Measurements from ENCODE around the gene ZNHIT3.
"Not testable (repeated sequence)": the region's sequence is repeated elsewhere in the genome, so short reads cannot be mapped to it uniquely, and the experiment has no call there.

The ZNHIT3 gene

DNA sequence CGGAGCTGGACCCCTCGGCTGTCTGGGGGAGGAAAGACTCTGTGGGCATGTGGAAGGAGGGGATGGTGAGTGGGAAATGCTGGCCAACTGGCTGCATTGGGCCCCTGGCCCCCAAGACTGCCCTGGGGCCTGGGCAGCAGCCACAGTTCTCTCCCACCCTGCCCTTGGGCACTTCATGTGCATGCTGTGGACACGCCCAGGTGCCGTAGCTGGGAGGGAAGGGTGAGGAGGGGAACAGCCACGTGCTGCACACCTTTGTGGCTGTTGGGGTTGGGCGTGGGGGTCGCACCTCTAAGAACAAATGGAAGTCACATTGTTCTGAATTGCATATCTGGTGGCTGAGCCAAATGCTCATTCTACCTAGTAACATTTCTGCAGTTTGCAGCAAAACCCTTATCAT lies 11.9 kb upstream of the ZNHIT3 start:
- DNase-seq (ENCODE audit: extremely low spot score), result no peak
- ChIA-PET CTCF (no interaction called here), POLR2A (interaction anchor here (3.2 kb wide), 1 partner anchor 11 kb away, joined by 16 read pairs; the partner anchor contains the start of gene ZNHIT3)
- TF ChIP-seq SP1 (IDR thresholded peaks at IDR 0.05), result no peak
- no peak for TF ChIP-seq BHLHE40 (IDR thresholded peaks at IDR 0.05; ENCODE audit: borderline replicate concordance)
- TF ChIP-seq FOXK2 (IDR thresholded peaks at IDR 0.05), result no peak
- no peak for TF ChIP-seq NFRKB (IDR thresholded peaks at IDR 0.05)
- no peak for TF ChIP-seq FOXM1 (IDR thresholded peaks at IDR 0.05; ENCODE audit: borderline replicate concordance)
- no peak for TF ChIP-seq FOXA1 (IDR thresholded peaks at IDR 0.05)
- no peak for TF ChIP-seq L3MBTL2 (conservative IDR thresholded peaks at IDR 0.05)
- no peak for TF ChIP-seq ELF4 (IDR thresholded peaks at IDR 0.05)
- TF ChIP-seq, protein P1, sequence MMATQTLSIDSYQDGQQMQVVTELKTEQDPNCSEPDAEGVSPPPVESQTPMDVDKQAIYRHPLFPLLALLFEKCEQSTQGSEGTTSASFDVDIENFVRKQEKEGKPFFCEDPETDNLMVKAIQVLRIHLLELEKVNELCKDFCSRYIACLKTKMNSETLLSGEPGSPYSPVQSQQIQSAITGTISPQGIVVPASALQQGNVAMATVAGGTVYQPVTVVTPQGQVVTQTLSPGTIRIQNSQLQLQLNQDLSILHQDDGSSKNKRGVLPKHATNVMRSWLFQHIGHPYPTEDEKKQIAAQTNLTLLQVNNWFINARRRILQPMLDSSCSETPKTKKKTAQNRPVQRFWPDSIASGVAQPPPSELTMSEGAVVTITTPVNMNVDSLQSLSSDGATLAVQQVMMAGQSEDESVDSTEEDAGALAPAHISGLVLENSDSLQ (IDR thresholded peaks at IDR 0.05), result no peak
- no peak for TF ChIP-seq HDGF (IDR thresholded peaks at IDR 0.05; ENCODE audit: borderline replicate concordance)
- no peak for TF ChIP-seq CTBP1 (IDR thresholded peaks at IDR 0.05; ENCODE audit: borderline replicate concordance)
- TF ChIP-seq ARNT (IDR thresholded peaks at IDR 0.05), result no peak
- no peak for TF ChIP-seq LEF1 (IDR thresholded peaks at IDR 0.05; ENCODE audit: borderline replicate concordance)
- TF ChIP-seq ZNF384 (IDR thresholded peaks at IDR 0.05), result no peak
- no peak for TF ChIP-seq SUZ12 (IDR thresholded peaks at IDR 0.05)
- TF ChIP-seq TARDBP (IDR thresholded peaks at IDR 0.05), result no peak

DNA sequence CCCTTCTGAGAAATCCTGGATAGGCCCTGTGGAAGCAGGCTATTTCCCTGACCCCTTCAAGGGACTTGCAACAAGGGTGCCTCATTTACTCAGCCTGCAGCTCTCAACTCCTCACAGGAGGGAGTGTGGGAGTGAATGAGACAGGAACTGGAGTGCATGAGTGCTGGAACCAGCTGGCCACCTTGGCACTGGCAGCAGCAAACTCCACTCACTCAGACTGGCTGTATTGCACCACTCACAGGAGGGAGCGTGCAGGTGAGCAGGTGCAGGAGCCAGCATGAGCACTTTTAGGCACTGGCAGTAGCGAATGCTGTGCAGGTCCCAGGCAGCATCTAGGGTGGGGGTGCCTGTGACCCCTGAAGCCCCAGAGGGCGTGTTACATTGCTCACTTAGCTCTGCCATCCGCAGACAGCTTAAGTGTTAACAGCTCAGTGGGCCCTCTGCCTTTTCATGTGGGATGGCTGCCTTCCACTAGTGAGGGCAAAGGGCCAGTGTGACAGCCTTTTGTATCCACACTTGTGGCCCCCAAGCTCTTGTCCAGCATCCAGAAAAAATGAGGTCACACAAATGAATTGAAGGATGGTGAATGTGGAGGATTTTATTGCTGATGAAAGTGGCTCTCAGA lies 11.0 kb upstream of the ZNHIT3 start:
- POLR2A ChIA-PET, result interaction anchor here (3.2 kb wide), 1 partner anchor 11 kb away, joined by 16 read pairs; the partner anchor contains the start of gene ZNHIT3
- CTCF ChIA-PET, result no interaction called here
- no peak for DNase-seq (ENCODE audit: extremely low spot score)
- TF ChIP-seq ELF4 (IDR thresholded peaks at IDR 0.05) (no peak), CTBP1 (IDR thresholded peaks at IDR 0.05; ENCODE audit: borderline replicate concordance) (no peak), SUZ12 (IDR thresholded peaks at IDR 0.05) (no peak), ZNF384 (IDR thresholded peaks at IDR 0.05) (no peak), NFRKB (IDR thresholded peaks at IDR 0.05) (no peak), FOXM1 (IDR thresholded peaks at IDR 0.05; ENCODE audit: borderline replicate concordance) (no peak), L3MBTL2 (conservative IDR thresholded peaks at IDR 0.05) (no peak), HDGF (IDR thresholded peaks at IDR 0.05; ENCODE audit: borderline replicate concordance) (no peak)
- TF ChIP-seq, protein P1 (IDR thresholded peaks at IDR 0.05), result no peak

DNA sequence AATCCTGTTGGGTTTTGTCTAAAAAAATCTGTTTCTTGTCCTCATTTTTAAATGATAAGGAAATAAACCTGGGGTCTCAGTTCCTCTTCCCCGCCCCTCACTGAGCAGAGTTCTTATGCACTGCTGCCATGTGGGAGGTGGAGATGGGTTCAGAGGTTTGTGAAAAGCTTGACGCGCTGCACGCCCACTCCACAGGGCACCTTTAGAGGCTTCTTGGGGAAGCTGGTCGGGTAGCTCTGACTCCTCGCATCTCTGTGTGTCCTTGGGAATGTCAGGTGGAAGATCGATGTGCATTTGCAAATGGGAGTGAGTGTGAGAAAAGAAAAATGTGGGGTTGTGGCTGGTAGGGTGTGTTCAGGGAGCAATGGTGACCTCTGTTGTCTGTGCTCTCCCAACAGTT lies 4.7 kb upstream of the ZNHIT3 start:
- POLR2A ChIA-PET, result no interaction called here
- DNase-seq (ENCODE audit: extremely low spot score), result no peak
- TF ChIP-seq SP1 (IDR thresholded peaks at IDR 0.05) (no peak), ELF4 (IDR thresholded peaks at IDR 0.05) (no peak), FOXA1 (IDR thresholded peaks at IDR 0.05) (no peak), LEF1 (IDR thresholded peaks at IDR 0.05; ENCODE audit: borderline replicate concordance) (no peak), ARNT (IDR thresholded peaks at IDR 0.05) (no peak), HDGF (IDR thresholded peaks at IDR 0.05; ENCODE audit: borderline replicate concordance) (no peak)
- TF ChIP-seq, protein P1 (IDR thresholded peaks at IDR 0.05), result no peak
- CTCF ChIA-PET, result interaction anchor here (1.7 kb wide), 1 partner anchor 409 kb away, joined by 4 read pairs; no protein-coding TSS in a partner anchor

DNA sequence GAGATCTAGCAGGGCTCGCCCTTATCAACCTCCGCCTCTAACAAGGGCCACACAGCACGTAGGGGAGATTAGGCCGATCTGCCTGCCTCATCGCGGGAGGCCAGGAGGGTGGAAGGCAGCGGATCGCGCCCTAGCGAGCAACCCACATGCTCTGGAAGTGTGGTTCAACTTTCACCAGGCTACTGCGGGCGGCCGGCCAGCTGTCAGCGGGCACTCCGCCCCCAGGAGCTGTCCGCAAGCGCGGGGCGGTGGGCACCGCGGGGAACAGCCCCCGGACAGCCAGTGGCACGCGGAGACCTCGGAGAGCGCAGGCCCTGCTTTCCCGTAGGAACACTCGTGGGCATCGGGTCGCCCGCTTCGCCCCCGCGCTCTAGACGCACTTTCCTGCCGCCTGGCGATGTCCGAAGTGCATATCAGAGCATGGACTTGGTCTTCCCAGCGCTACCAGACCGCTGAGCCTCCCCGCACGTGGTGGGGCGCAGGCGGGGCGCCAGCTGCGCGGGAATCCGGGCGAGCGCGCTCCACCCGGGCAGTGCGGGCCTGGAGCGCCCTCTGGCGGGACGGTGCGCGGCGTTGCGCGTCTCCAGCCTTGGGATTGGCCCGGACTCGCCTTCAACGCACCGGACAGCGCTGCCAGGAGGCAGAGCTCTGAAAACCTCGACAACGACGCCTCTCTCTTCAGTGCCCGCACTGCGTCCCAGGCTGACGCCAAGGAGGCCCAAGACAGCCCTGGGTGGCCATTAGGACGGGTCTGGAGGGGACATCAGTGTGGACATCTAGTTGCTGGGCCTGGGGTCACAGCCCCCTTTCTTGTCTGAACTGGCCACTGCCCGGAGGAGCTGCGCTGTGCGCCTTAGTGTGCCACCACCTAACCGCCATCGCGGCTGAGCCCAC lies 3.6 kb upstream of the ZNHIT3 start:
- TF ChIP-seq, protein P1 (IDR thresholded peaks at IDR 0.05), result no peak
- TF ChIP-seq L3MBTL2 (conservative IDR thresholded peaks at IDR 0.05), result peak; percentile 98
- POLR2A ChIA-PET, result interaction anchor here (1.6 kb wide), 1 partner anchor 53 kb away, joined by 5 read pairs; no protein-coding TSS in a partner anchor
- DNase-seq (ENCODE audit: extremely low spot score), result peak; percentile 81
- CTCF ChIA-PET, result interaction anchor here (0.5 to 1.7 kb wide), 13 partner anchors 9 to 514 kb away, joined by 3 to 12 read pairs (median 3); no protein-coding TSS in a partner anchor

DNA sequence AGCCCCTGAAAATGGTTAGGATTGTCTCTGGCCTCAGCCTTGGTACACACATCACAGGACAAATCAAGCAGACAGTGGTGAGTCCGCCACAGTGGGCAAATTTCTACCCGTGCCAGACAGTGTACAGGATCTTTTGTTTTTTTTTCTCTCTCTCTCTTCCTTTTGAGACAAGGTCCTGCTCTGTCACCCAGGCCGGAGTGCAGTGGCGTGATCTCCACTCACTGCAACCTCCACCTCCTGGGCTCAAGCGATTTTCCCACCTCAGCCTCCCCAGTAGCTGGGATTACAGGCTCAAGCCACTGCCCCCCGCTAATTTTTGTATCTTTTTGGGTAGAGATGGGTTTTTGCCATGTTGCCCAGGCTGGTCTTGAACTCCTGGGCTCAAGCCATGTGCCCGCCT lies 2.5 kb upstream of the ZNHIT3 start:
- not testable (repeated sequence) for DNase-seq (ENCODE audit: extremely low spot score)
- ChIA-PET POLR2A (interaction anchor here (1.6 kb wide), 1 partner anchor 52 kb away, joined by 5 read pairs; no protein-coding TSS in a partner anchor), CTCF (interaction anchor here (1.0 to 1.3 kb wide), 2 partner anchors 337 to 508 kb away, joined by 4 to 10 read pairs; no protein-coding TSS in a partner anchor)
